Astrocyte of the hippocampus (primary cell): ENCODE measurements around the gene LRP1B.
A peak's percentile ranks its signal among the peaks of the same experiment; 100 is the strongest.

Source experiments
- DNase-seq: peaks from one replicate; pipeline ENCODE4 v3.0.0; 2011; ENCODE audit warnings: low read depth, low spot score

Gene LRP1B

DNA sequence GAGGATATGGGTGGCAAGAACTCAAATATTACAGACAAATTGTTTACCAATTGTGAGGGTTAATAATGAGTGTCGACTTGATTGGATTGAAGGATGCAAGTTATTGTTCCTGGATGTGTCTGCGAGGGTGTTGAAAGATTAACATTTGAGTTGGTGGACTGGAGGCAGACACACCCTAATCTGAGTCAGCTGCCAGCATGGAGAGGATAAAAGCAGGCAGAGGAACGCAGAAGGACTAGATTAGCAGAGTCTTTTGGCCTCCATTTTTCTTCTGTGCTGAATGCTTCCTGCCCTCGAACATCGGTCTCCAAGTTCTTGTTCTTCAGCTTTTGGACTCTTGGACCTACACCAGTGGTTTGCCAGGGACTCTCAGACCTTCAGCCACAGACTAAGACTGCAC lies 1503.7 kb downstream of the LRP1B start:
- DNase-seq, result no peak

GRCh38 chr2:140624200-140624599 lies 1506.6 kb downstream of the LRP1B start:
- no peak for DNase-seq

DNA sequence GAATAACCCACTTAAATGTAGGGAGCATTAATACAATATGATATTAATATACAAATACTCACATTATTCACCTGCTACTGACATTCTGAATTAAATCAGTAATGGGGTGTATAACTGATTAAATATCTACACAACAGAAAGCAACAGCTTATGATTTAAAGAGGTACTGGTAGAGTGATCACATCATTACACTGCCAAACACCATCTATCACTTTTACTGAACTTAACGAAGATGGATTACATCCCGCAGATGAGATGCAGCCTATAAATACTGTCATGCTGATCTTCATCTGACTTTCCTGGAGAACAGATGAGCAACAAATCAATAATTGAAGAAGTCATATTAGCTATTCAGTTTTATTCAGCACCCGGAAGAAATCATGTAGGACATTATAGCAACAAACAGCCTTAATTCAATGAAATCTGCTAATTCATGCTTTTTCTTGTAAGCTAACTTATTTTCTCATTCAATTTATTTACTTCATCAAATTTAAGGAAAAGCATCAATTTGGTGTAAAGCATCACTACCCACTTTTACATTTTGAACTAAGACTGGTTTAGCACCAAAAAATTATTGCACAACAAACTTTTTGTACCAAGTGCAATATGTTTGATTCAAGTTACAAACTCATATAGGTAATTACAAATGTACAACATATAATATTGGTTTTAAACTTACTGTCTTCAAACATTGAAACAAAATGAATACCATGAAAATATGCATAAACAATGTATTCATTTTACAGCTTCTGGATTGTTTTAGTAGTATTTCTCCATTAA lies 1509.0 kb downstream of the LRP1B start:
- DNase-seq, result no peak

GRCh38 chr2:140604788-140605187 lies 1526.0 kb downstream of the LRP1B start:
- DNase-seq, result no peak

DNA sequence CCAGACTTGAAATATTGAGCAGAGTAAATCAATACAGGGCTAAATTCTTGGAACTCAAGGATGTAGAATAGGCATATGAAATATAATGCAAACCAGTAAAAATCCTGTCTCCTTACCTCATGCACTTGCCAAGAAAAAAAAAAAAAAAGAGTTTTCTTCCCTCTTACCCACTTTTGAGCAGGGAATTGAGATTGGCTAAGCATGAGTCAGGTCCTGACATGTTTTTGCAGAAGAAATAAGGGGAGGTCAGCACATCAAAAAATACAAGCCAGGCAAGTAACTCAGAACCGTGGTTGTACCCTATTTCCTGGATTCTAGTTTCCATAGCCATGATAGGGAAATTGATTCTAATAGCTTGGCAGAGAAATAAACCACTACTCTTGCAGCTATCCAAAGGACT lies 1526.7 kb downstream of the LRP1B start:
- peak; percentile 16 for DNase-seq

DNA sequence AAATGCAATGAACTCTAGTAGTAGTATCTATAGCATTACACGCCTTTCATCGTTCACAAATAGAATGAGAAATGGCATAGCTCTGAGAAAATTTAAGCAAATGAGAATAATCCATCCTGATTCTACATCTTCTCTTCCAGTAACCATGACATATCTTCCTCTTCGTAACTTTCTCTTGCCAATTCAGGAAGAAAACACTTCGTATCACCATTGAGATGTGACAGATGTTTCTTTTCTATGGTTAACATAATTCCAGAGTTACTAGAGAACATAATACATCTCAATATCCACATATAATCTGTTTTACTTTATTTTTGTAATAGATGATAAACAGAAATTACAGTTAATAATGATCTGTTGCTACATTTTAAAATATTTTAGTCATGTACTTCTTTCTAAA lies 1527.4 kb downstream of the LRP1B start:
- DNase-seq, result no peak

DNA sequence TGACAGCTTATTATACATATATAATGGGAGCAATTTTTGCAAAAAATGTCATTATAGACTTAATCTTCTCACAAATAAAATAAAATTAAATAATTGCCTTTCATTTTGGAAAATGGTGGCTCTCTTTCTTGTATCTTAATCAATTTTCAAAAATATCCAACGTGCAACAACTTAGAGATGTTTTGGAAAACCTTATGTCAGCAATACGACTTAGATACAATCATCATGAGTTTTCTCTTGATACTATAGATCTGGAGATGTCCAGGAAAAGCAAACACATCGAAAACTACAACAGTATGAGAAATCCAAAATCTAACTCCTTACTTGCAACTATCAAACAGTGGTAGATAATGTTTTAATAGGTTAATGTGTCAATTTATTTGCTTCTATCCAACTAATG lies 1529.0 kb downstream of the LRP1B start:
- no peak for DNase-seq

- DNase-seq, result no peak
Observed at GRCh38 chr2:140601342-140601741, 1529.5 kb downstream of the LRP1B start.

DNA sequence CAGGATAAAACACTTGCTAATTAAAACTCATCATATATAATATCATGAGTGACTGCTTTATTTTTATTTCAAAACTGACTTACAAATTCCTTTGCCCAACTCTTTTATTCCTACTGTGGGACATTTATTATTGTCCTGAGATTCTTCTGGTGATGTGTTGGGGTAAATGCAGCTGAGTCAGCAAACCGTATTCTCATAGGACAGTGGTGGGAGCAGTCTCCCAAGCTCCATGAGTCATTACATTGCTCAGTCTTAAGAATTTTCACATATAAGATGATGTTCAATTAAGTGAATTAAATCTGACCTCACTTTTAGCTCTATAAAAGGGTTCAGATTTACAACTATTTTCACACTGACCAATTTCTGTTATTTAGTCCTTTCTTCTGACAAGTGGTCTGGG lies 1530.7 kb downstream of the LRP1B start:
- peak; percentile 87 for DNase-seq

DNA sequence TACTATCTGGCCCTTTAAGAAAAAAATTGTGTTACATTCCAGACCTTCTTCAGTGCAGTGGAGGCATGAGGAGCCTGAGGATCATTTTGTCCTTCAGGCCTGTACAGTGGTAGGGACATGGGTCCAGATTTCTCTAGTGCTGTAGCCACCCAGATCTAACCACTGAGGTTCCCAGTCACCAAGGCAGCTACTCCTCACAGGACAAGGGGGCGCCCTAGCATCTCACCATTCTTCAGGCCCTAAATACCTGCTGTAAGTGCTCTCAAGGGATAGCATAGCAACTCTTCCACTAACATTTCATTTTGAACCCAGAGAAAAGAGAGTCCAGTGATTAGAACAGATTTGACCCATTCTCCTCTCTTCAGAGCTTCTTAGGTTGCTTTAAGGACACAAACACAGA lies 1533.0 kb downstream of the LRP1B start:
- DNase-seq, result no peak

DNA sequence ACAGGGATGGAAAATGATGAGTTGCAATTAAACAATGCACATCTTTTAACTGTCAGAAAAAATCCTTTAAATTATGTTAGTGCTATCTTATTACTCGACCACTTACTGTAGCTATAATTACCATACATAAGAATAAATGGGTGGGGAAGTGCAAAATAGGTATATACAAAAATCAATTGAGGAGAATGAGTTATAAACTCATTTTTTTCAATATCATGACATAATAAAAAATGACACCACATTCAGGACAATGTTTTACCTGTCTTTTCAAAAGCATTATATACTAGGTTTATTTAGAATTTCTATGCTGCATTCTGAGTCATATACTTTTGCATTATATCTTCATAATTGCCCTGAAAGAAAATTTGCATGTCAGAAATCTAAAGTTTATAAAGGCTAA lies 1533.6 kb downstream of the LRP1B start:
- no peak for DNase-seq

DNA sequence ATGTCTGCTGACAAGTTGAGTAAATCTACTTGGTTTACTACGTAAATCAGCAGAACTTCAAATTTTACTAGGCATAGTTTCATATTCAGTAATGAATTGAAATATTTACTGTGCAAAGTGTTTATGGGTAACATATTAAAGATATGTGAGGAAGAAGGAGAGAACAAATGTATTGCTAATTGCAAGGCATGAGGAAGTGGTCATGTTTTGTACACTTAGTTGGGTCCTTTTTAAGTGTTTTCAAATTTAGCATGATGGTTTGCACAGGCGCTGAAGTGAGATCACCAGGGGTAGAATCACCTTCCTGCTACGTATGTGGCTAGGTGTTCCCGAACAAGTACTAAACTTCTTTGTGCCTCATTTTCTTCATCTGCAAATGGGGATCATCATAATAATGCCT lies 1534.4 kb downstream of the LRP1B start:
- no peak for DNase-seq

DNA sequence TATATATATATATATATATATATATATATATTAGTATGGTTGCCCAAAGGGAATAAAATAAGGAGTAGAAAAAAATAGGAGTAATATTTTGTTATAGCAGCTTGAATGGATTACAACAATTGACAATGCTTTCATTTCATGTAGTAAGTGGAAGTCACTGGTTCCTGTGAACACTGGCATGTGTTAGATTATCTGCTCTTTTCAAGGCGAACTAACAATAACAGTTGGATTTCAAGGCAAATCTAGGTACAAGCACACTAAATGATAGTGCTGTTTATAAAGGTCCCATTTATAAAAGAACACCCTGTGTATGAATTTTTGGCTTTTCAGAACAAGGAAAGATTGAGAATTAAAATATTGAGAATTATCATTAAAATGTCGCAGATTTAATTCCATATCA lies 1535.7 kb downstream of the LRP1B start:
- no peak for DNase-seq

DNA sequence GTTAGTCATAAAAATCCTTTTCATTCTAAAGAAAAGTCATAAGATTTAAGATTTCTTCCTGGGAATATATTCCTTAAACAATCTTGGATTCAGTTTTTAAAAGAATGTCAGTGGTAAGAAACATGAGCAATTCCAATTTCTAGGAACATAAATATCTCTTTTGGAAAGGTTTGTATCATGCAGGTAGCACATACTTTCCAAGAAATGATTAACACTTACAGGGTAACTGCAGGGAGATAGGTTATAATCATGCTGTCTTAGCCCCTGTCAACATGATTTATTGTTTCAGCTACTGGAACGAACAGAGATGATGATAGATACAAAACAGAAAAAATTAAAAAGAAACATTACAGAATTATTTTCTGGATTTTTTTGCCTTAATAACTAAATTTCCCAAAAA lies 1537.7 kb downstream of the LRP1B start:
- DNase-seq, result no peak

GRCh38 chr2:140589696-140590095 lies 1541.1 kb downstream of the LRP1B start:
- DNase-seq, result peak; percentile 57

DNA sequence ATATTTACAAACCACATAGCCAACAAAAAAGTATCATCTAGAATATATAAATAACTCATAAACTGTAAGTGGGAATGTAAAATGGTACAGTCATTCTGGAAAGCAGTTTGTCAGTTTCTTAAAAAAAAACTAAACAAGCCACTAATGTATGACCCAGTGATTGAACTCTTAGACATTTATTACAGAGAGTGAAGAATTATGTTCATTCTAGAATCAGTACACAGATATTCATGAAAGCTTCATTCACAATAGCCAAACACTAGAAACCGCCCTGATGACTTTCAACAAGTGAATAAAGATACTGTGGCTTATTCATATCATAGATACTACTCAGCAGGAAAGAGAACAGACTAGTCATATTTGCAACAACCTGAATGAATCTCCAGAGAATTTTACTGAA lies 1541.5 kb downstream of the LRP1B start:
- peak; percentile 38 for DNase-seq

DNA sequence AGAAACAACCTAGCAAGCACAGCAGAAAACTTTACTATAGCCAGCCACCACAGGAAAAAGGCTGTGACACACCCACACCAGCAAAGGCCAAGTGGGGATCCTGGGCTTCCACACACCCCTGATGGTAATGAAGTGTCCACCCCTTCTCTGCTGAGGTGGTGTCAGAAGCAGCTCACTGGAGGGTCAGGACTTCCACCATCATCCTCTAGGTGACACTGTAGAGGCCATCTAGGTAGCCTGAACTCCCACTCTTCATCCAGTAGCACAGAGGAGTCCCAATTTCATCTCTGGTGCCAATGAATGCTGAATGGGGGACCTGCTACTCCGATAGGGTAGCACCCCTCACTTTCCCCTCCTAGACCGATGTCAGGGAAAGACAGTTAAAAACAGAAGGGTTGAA lies 1544.4 kb downstream of the LRP1B start:
- DNase-seq, result no peak

DNA sequence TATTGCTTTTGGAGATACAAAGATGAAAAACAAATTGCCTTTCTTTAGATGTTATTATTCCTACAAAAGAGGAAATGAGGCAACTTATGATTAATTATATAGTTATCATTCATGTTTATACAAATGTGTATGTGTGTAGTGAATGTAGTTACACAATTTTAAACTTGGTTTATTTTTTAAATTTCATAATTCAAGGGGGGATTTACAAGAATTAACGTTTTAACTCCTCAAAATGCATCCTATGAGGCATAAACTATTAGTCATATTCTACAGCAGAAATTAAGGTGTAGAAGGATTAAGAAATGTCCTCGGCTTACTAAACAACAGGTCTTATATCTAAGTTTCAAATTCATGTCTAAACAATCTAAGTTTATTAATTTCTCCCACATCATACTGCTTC lies 1545.8 kb downstream of the LRP1B start:
- no peak for DNase-seq

GRCh38 chr2:140584471-140584870 lies 1546.3 kb downstream of the LRP1B start:
- DNase-seq, result no peak

DNA sequence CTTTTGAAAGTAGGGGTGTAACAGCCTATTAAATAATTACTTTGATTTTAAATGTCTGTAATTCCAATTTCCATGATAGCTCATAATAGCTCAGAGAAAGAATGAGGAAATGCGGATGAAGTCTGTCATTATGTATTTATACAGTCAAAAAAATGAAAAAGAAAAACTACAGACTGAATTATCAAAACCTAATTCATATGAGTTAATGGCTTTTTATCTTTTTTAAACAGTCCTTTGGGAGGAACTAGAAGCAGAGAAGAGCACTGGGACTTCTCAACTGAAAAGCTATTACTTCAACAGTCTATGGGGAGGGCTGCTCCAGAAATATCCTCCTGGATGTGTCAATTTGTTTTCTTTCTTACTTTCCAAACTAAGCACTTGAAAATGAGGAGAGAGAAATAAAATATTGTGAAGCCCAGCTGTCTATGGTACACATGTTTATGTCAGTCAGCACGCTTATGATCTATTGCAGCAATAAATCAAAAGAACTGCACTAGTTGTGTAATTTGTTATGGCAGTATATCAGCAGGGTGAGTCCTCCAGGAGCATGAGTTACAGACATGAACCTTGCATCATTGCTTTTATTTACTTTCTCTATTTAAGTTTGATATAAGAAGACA lies 1550.2 kb downstream of the LRP1B start:
- DNase-seq, result no peak

GRCh38 chr2:140577453-140577852 lies 1553.4 kb downstream of the LRP1B start:
- no peak for DNase-seq

DNA sequence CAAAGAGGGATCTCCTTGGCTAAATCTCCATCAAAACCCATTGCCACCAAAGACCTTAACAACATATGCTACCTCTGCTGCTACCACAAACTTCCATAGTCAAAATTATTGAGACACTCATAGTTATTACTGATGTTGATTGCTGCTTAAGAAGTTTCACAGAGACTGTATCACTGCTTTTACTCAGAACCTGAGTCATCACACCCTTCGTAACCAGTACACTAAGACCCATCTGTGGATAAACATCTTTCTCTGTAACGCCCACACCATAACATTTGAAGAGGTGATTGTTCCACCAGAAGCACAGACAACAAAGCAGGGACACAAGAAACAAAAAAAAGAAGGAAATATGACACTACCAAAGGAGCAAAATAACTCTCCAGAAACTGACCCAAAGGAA lies 1563.1 kb downstream of the LRP1B start:
- DNase-seq, result peak; percentile 1

DNA sequence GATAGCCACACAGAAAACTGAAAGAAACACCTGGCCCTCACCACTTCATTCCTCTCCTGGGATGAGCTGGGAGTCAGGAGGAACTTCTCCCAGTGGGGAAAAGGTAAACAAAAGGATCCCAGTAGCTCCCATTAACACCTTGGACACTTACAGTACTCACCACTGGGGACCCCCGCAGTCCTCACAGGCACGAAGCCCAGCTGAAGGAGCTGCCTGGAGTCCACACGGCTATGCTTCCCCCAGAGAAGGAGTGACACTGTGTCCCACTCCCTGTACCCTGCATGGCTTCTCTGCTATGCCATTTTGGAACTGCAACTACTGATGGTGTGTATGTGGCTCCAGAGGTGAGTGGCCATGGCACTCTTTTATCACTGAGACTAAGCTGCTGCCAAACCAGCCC lies 1565.1 kb downstream of the LRP1B start:
- no peak for DNase-seq

- DNase-seq, result no peak
Observed at GRCh38 chr2:140555701-140556100, 1575.1 kb downstream of the LRP1B start.
